ENCODE results near the gene ARHGAP36. TPM values are rescaled to one million over a fixed set of nuclear protein-coding genes. Genes with fewer than 3 reads are reported as not detected.

The ARHGAP36 gene
- polyA plus RNA-seq, 4 donors, result 1.3 TPM; not detected in 3

DNA sequence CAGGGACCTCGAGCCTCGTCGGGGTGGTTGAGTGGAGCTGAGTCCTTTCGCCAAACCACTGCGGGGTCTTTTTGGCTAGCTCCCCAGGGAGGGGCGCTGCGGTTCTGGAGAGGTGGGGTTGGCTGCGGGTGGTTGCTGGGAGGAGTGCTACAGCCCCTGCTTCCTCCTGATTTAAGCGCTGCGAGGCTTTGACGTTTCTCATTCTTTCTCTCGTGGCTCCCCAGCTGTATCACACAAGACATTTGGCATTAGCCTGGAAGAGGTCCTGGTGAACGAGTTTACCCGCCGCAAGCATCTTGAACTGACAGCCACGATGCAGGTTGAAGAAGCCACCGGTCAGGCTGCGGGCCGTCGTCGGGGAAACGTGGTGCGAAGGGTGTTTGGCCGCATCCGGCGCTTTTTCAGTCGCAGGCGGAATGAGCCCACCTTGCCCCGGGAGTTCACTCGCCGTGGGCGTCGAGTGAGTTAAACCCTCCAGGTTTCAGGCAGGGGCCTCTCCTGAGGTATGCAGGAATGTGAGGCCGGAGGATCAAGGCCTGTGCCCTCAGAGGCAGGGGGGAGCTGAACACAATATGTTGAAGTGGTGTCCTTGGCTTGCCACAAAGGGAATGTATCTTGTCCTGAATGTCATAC lies 25.5 kb downstream of the ARHGAP36 start:
- WGBS, 3 donors, result 3 to 36% (median 14%) methylated on average over 30 to 34 of the region's 34 CpGs
- Histone ChIP-seq H3K4me3 (ENCODE audit: low read depth in 1 of 3, low read length in 3 of 3) (no peak overlapping the region), H3K27me3 (ENCODE audit: control insufficient read depth in 3 of 3, insufficient read depth in 3 of 3, low read length in 3 of 3) (peaks cover 0 to 33% (median 3%) of the 10 kb centered on the region in 3 donors), H3K9me3 (ENCODE audit: control insufficient read depth in 2 of 2, insufficient read depth in 1 of 2, low read depth in 1 of 2, low read length in 1 of 2) (no peaks in the 10 kb centered on the region), H3K4me1 (ENCODE audit: control insufficient read depth in 3 of 3, insufficient read depth in 2 of 3, low read depth in 1 of 3, low read length in 2 of 3) (no peaks in the 10 kb centered on the region), H3K36me3 (ENCODE audit: control insufficient read depth in 3 of 3, insufficient read depth in 2 of 3, low read depth in 1 of 3, low read length in 3 of 3) (no peaks in the 10 kb centered on the region), H3K27ac (ENCODE audit: low read depth in 1 of 3, low read length in 2 of 3) (no peak overlapping the region)
- DNase-seq (no peak), FAIRE-seq (no peak)

DNA sequence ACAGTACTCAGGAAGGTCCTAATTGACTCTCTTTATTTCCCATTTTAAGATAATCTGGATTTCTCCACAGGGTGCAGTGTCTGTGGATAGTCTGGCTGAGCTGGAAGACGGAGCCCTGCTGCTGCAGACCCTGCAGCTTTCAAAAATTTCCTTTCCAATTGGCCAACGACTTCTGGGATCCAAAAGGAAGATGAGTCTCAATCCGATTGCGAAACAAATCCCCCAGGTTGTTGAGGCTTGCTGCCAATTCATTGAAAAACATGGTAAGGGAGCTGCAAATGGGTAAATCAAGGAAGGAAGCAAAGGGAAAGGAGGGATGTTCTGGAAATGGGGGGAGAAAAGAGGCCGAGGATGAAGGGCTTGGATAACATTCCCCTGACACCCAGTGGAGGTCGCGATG lies 26.0 kb downstream of the ARHGAP36 start:
- DNase-seq (no peak), FAIRE-seq (no peak)
- Histone ChIP-seq H3K4me3 (ENCODE audit: low read depth in 1 of 3, low read length in 3 of 3) (no peak overlapping the region), H3K4me1 (ENCODE audit: control insufficient read depth in 3 of 3, insufficient read depth in 2 of 3, low read depth in 1 of 3, low read length in 2 of 3) (no peaks in the 10 kb centered on the region), H3K36me3 (ENCODE audit: control insufficient read depth in 3 of 3, insufficient read depth in 2 of 3, low read depth in 1 of 3, low read length in 3 of 3) (no peaks in the 10 kb centered on the region), H3K27ac (ENCODE audit: low read depth in 1 of 3, low read length in 2 of 3) (no peak overlapping the region), H3K9me3 (ENCODE audit: control insufficient read depth in 2 of 2, insufficient read depth in 1 of 2, low read depth in 1 of 2, low read length in 1 of 2) (no peaks in the 10 kb centered on the region), H3K27me3 (ENCODE audit: control insufficient read depth in 3 of 3, insufficient read depth in 3 of 3, low read length in 3 of 3) (peaks cover 0 to 33% (median 3%) of the 10 kb centered on the region in 3 donors)
- 7 to 32% (median 11%) methylated on average over 5 to 7 of the region's 7 CpGs for WGBS, 3 donors

DNA sequence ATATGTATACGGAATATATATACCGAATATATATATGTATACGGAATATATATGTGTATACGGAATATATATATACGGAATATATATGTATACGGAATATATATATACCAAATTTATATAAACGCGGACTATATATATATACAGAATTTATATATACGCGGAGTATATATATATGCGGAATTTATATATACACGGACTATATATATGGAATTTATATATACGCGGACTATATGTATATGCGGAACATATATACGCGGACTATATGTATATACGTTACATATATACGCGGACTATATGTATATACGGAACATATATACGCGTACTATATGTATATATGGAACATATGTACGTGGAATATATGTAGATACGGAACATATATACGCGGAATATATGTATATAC lies 78.6 kb downstream of the ARHGAP36 start:
- H3K27ac ChIP-seq (ENCODE audit: low read depth in 1 of 3, low read length in 2 of 3), result no peak overlapping the region
- no peaks in the 10 kb centered on the region for H3K36me3 ChIP-seq (ENCODE audit: control insufficient read depth in 3 of 3, insufficient read depth in 2 of 3, low read depth in 1 of 3, low read length in 3 of 3)
- no peaks in the 10 kb centered on the region for H3K9me3 ChIP-seq (ENCODE audit: control insufficient read depth in 2 of 2, insufficient read depth in 1 of 2, low read depth in 1 of 2, low read length in 1 of 2)
- H3K4me1 ChIP-seq (ENCODE audit: control insufficient read depth in 3 of 3, insufficient read depth in 2 of 3, low read depth in 1 of 3, low read length in 2 of 3), result no peaks in the 10 kb centered on the region
- no peak for FAIRE-seq
- H3K4me3 ChIP-seq (ENCODE audit: low read depth in 1 of 3, low read length in 3 of 3), result no peak overlapping the region
- no peak for DNase-seq
- 96 to 98% (median 97%) methylated on average over 27 of the region's 27 CpGs for WGBS, 3 donors
- no peaks in the 10 kb centered on the region for H3K27me3 ChIP-seq (ENCODE audit: control insufficient read depth in 3 of 3, insufficient read depth in 3 of 3, low read length in 3 of 3)

DNA sequence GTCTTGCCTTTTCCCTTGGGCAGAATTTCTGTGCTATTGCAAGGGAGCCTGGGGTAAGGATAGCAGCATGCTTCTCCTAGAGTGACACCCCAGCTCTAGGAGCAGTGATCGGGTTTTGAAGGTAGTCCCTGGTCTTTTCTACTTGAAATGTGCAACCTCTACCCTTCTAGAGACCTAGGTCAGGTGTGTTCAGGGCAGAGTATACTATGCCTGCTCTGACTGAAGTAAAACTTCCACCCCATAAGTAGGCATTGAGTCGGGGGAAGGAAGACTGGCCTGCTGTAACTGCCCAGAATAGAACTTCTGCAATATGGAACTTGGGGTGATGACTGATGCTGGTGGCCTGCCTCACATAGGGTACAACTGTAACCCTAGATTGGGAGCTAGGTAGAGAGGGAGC lies 80.9 kb downstream of the ARHGAP36 start:
- 80 to 91% (median 90%) methylated on average over 2 of the region's 2 CpGs for WGBS, 3 donors
- Histone ChIP-seq H3K36me3 (ENCODE audit: control insufficient read depth in 3 of 3, insufficient read depth in 2 of 3, low read depth in 1 of 3, low read length in 3 of 3) (no peaks in the 10 kb centered on the region), H3K9me3 (ENCODE audit: control insufficient read depth in 2 of 2, insufficient read depth in 1 of 2, low read depth in 1 of 2, low read length in 1 of 2) (no peaks in the 10 kb centered on the region), H3K27ac (ENCODE audit: low read depth in 1 of 3, low read length in 2 of 3) (no peak overlapping the region), H3K4me1 (ENCODE audit: control insufficient read depth in 3 of 3, insufficient read depth in 2 of 3, low read depth in 1 of 3, low read length in 2 of 3) (no peaks in the 10 kb centered on the region), H3K4me3 (ENCODE audit: low read depth in 1 of 3, low read length in 3 of 3) (no peak overlapping the region), H3K27me3 (ENCODE audit: control insufficient read depth in 3 of 3, insufficient read depth in 3 of 3, low read length in 3 of 3) (no peaks in the 10 kb centered on the region)
- DNase-seq (no peak), FAIRE-seq (no peak)

Other genes starting within 250 kb of the ARHGAP36 start
- gene ENOX2, start 155.1 kb upstream of the ARHGAP36 start, polyA plus RNA-seq, result 10 to 100 TPM in 1 of 4 donors, 1 to 10 TPM in 3; 3.2 to 14.5 (median 4.8) TPM
- 10 to 100 TPM in 1 of 4 donors, under 1 TPM in 1, not detected in 2; 0.15 to 14.4 TPM for gene IGSF1, start 231.0 kb downstream of the ARHGAP36 start, polyA plus RNA-seq